Caco-2 (cell line): Measurements from ENCODE around the gene PECR. TPM values are rescaled to one million over a fixed set of nuclear protein-coding genes. Genes with fewer than 3 reads are reported as not detected.

Experiments used
- BruUV-seq: library from RNA; stranded (reverse); fragments of 400-500 nt; replicated peaks from 2 replicates; lab custom pipeline; 2021; lab: Mats Ljungman, UMichigan
- CTCF ChIA-PET: fragments of 300-600 bp; sonication (Branson Sonifier 250); formaldehyde crosslinking; loops from one replicate; lab custom pipeline; 2022; ENCODE audit warnings: antibody characterized with exemption; lab: Charles Lee
- POLR2A ChIA-PET: fragments of 300-600 bp; sonication (Branson Sonifier 250); formaldehyde crosslinking; loops from one replicate; lab custom pipeline; 2022; ENCODE audit warnings: antibody characterized with exemption; lab: Charles Lee
- DNase-seq, 2 experiments: peaks; one replicate each; pipeline versions ENCODE4 v3.0.0 to v3.0.0-alpha.2; 2020 to 2022
- H3K27me3 ChIP-seq: replicated peaks from 2 replicates; pipeline ENCODE4 v1.6.0; 2011; ENCODE audit warnings: low read length; ENCODE audit not compliant: control insufficient read depth, insufficient read depth
- H3K36me3 ChIP-seq: 2 replicates; pipeline ENCODE4 v1.5.1; 2011; ENCODE audit warnings: low read length; ENCODE audit not compliant: control insufficient read depth, insufficient read depth
- H3K4me1 ChIP-seq: fragments of 250-450 bp; sonication (Bioruptor Pico); 2 replicates; pipeline ENCODE4 v1.5.1; 2020; ENCODE audit warnings: mild to moderate bottlenecking
- H3K4me3 ChIP-seq: 2 replicates; pipeline ENCODE4 v1.5.1; 2011; ENCODE audit warnings: low read depth, mild to moderate bottlenecking, control low read depth, low read length
- H3K9me3 ChIP-seq: fragments of 250-450 bp; sonication (Bioruptor Pico); 2 replicates; pipeline ENCODE4 v1.5.1; 2020; ENCODE audit warnings: mild to moderate bottlenecking, moderate library complexity
- H3K27ac Mint-ChIP-seq: one replicate; pipeline ENCODE4 v1.8.0; 2022; ENCODE audit warnings: mixed read lengths; ENCODE audit not compliant: unreplicated experiment
- H3K27me3 Mint-ChIP-seq: one replicate; pipeline ENCODE4 v1.8.0; 2022; ENCODE audit warnings: mixed read lengths; ENCODE audit not compliant: insufficient read depth, unreplicated experiment
- H3K36me3 Mint-ChIP-seq: one replicate; pipeline ENCODE4 v1.8.0; 2022; ENCODE audit warnings: mild to moderate bottlenecking, mixed read lengths; ENCODE audit not compliant: insufficient read depth, unreplicated experiment
- H3K4me1 Mint-ChIP-seq: one replicate; pipeline ENCODE4 v1.8.0; 2022; ENCODE audit warnings: low read depth, mixed read lengths; ENCODE audit not compliant: unreplicated experiment
- H3K4me3 Mint-ChIP-seq: one replicate; pipeline ENCODE4 v1.8.0; 2022; ENCODE audit warnings: mild to moderate bottlenecking, moderate library complexity, mixed read lengths; ENCODE audit not compliant: unreplicated experiment
- H3K9me3 Mint-ChIP-seq: one replicate; pipeline ENCODE4 v1.8.0; 2022; ENCODE audit warnings: mixed read lengths; ENCODE audit not compliant: unreplicated experiment
- CTCF ChIP-seq, 2 experiments: fragments of 200-600 bp in 1 of 2; IDR thresholded peaks; 1 replicate in 1 of 2; 2 replicates in 1 of 2; pipeline versions ENCODE4 v1.5.1 to v1.8.0; 2011 to 2022; ENCODE audit warnings: antibody characterized with exemption in 1 of 2, control low read depth in 1 of 2, inconsistent platforms in 1 of 2, low read depth in 1 of 2, low read length in 1 of 2, mild to moderate bottlenecking in 1 of 2, moderate library complexity in 1 of 2; ENCODE audit not compliant: insufficient read depth in 1 of 2, severe bottlenecking in 1 of 2, unreplicated experiment in 1 of 2
- intact Hi-C: fragments of 100-400 bp; cut with micrococcal nuclease; formaldehyde crosslinking; loops from one replicate; pipeline ENCODE4 v1.10.0; 2022; ENCODE audit not compliant: unreplicated experiment
- total RNA-seq: library from RNA; stranded (reverse); gene quantifications from 2 replicates; pipeline ENCODE4 v1.2.3, GENCODE V29; 2022

The PECR gene
- total RNA-seq, 1 experiment from 2014 or later = 42.0 TPM

- Mint-ChIP-seq H3K27me3 (no peaks in the 10 kb centered on the region), H3K27ac (peak overlapping the region; percentile 93), H3K36me3 (peaks cover 67% of the 10 kb centered on the region), H3K4me3 (peak overlapping the region; percentile 88), H3K4me1 (peaks cover 33% of the 10 kb centered on the region), H3K9me3 (no peaks in the 10 kb centered on the region)
- no peaks in the 10 kb centered on the region for H3K9me3 ChIP-seq
- peaks cover 6% of the 10 kb centered on the region; the same call in 1 of the 2 replicates for H3K36me3 ChIP-seq
- no peak for DNase-seq
- POLR2A ChIA-PET = interaction anchor here (1.0 to 1.1 kb wide), 2 partner anchors 52 to 302 kb away, joined by 3 read pairs; no protein-coding TSS in a partner anchor
- TF ChIP-seq CTCF (IDR thresholded peaks at IDR 0.05; ENCODE audit: insufficient read depth in 1 of 2, low read depth in 1 of 2, low read length in 1 of 2, severe bottlenecking in 1 of 2, unreplicated experiment in 1 of 2) = peak; percentile 38 to 60
- CTCF ChIA-PET = interaction anchor here (0.6 to 0.7 kb wide), 2 partner anchors 26 to 485 kb away, joined by 4 to 5 read pairs; no protein-coding TSS in a partner anchor
- TSS peak; percentile 56 for BruUV-seq
- no peaks in the 10 kb centered on the region for H3K27me3 ChIP-seq
- H3K4me3 ChIP-seq = peak overlapping the region; percentile 78
- H3K4me1 ChIP-seq = peaks cover 40% of the 10 kb centered on the region
- intact Hi-C loops = loop anchor here (1.0 to 10.0 kb wide), 3 partner anchors 28 to 798 kb away; partner anchors contain the start of genes ATIC and RPL37A
These were observed 28.5 kb upstream of the PECR start for GRCh38 chr2:216109962-216110614.

- peak within 1 kb of the TSS; percentile 78 for H3K4me3 ChIP-seq
- no peak for TF ChIP-seq CTCF (IDR thresholded peaks at IDR 0.05; ENCODE audit: insufficient read depth in 1 of 2, low read depth in 1 of 2, low read length in 1 of 2, severe bottlenecking in 1 of 2, unreplicated experiment in 1 of 2)
- peak within 1 kb of the TSS; percentile 93 for H3K27ac Mint-ChIP-seq
- H3K36me3 Mint-ChIP-seq = peaks cover 59% of the 10 kb centered on the region
- intact Hi-C loops = loop anchor here (1.0 kb wide), 1 partner anchor 27 kb away; no protein-coding TSS in a partner anchor
- no peaks in the 10 kb centered on the region for H3K27me3 Mint-ChIP-seq
- no peaks in the 10 kb centered on the region for H3K27me3 ChIP-seq
- H3K9me3 Mint-ChIP-seq = no peaks in the 10 kb centered on the region
- H3K4me3 Mint-ChIP-seq = peak within 1 kb of the TSS; percentile 88
- BruUV-seq = no TSS peak
- CTCF ChIA-PET = interaction anchor here (0.6 to 1.3 kb wide), 2 partner anchors 75 to 486 kb away, joined by 4 to 5 read pairs; no protein-coding TSS in a partner anchor
- H3K36me3 ChIP-seq = peaks cover 6% of the 10 kb centered on the region; the same call in 1 of the 2 replicates
- POLR2A ChIA-PET = interaction anchor here (0.7 to 1.1 kb wide), 5 partner anchors 16 to 303 kb away, joined by 3 to 6 read pairs (median 4); partner anchors contain the start of genes PECR and TMEM169
- H3K9me3 ChIP-seq = no peaks in the 10 kb centered on the region
- H3K4me1 ChIP-seq = peaks cover 39% of the 10 kb centered on the region
- peaks cover 27% of the 10 kb centered on the region for H3K4me1 Mint-ChIP-seq
- peak; percentile 97 for DNase-seq
These were observed 27.6 kb upstream of the PECR start, which contains the start of gene XRCC5 for GRCh38 chr2:216108967-216109921. XRCC5 (plus strand) TSS chr2:216109348; CDS start chr2:216109437, 89 bp downstream.
